ENCODE measurements around the gene ORC5.

Gene ORC5

DNA sequence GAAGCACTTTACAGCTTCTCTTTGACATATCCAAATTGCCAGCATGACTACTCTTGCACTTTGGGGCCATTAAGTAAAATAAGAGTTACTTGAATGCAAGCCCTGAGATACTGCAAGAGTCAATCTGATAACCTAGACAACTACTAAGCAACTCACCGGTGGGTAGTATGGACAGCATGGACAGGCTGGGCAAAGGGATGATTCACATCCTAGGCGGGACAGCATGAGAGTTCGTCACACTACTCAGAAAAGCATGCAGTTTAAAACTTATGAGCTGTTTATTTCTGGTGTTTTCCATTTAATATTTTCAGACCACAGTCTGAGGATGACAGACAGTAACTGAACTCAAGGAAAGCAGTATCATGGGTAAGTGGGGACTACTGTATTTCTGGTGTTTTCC lies 84.0 kb downstream of the ORC5 start:
- no peak overlapping the region for H2AFZ ChIP-seq (ENCODE audit: low read depth, low read length)
- no peak overlapping the region for H3K4me3 ChIP-seq (ENCODE audit: insufficient read depth in 1 of 2, low read depth in 1 of 2, low read length in 2 of 2)
- no peak overlapping the region for H2AK5ac ChIP-seq (ENCODE audit: low read length, severe bottlenecking)
- H2BK5ac ChIP-seq (ENCODE audit: low read depth, low read length, poor library complexity, severe bottlenecking), result no peak overlapping the region
- H2BK15ac ChIP-seq (ENCODE audit: low read depth, poor library complexity, severe bottlenecking), result no peak overlapping the region
- no peak overlapping the region for H3K14ac ChIP-seq (ENCODE audit: low read length in 2 of 2)
- no peaks in the 10 kb centered on the region for H3K4me1 ChIP-seq (ENCODE audit: control insufficient read depth, insufficient read depth, low read depth, low read length)
- WGBS, result 39% methylated on average over 3 of the region's 3 CpGs
- no peak overlapping the region for H3K4me2 ChIP-seq (ENCODE audit: low read length, poor library complexity, severe bottlenecking)
- no peak overlapping the region for H2BK12ac ChIP-seq (ENCODE audit: low read length in 2 of 2)
- H4K8ac ChIP-seq (ENCODE audit: low read length), result no peak overlapping the region
- H3K23ac ChIP-seq (ENCODE audit: low read length in 2 of 2), result no peak overlapping the region
- no peak overlapping the region for H4K91ac ChIP-seq (ENCODE audit: low read length)
- no peak overlapping the region for H3K18ac ChIP-seq (ENCODE audit: low read depth in 1 of 2, low read length in 2 of 2)
- H3K27ac ChIP-seq (ENCODE audit: low read length, poor library complexity, severe bottlenecking), result no peak overlapping the region
- peaks cover 3% of the 10 kb centered on the region for H3K9me3 ChIP-seq (ENCODE audit: control insufficient read depth, low read length)
- H3K27me3 ChIP-seq (ENCODE audit: control insufficient read depth in 1 of 2, insufficient read depth in 1 of 2, low read length in 2 of 2), result no peaks in the 10 kb centered on the region
- H3K9ac ChIP-seq (ENCODE audit: low read length), result no peak overlapping the region
- peak; percentile 16 for DNase-seq
- H3K4ac ChIP-seq (ENCODE audit: low read depth in 1 of 2, low read length in 2 of 2), result no peak overlapping the region
- H3K36me3 ChIP-seq (ENCODE audit: control insufficient read depth in 1 of 2, insufficient read depth in 2 of 2, low read depth in 1 of 2, low read length in 2 of 2), result peaks cover 7 to 24% of the 10 kb centered on the region in 2 experiments
- H2BK120ac ChIP-seq (ENCODE audit: low read depth, low read length), result no peak overlapping the region
- H3K79me1 ChIP-seq (replicated peaks; ENCODE audit: low read length, poor library complexity, severe bottlenecking), result no peaks in the 10 kb centered on the region

GRCh38 chr7:104113788-104114187 lies 94.0 kb downstream of the ORC5 start:
- no peak overlapping the region for H3K4me3 ChIP-seq (ENCODE audit: insufficient read depth in 1 of 2, low read depth in 1 of 2, low read length in 2 of 2)
- H3K9me3 ChIP-seq (ENCODE audit: control insufficient read depth, low read length), result no peaks in the 10 kb centered on the region
- H3K4me2 ChIP-seq (ENCODE audit: low read length, poor library complexity, severe bottlenecking), result no peak overlapping the region
- no peak overlapping the region for H4K91ac ChIP-seq (ENCODE audit: low read length)
- no peak for DNase-seq
- H3K27ac ChIP-seq (ENCODE audit: low read length, poor library complexity, severe bottlenecking), result no peak overlapping the region
- WGBS, result 97% methylated on average over 2 of the region's 2 CpGs
- no peaks in the 10 kb centered on the region for H3K36me3 ChIP-seq (ENCODE audit: control insufficient read depth in 1 of 2, insufficient read depth in 2 of 2, low read depth in 1 of 2, low read length in 2 of 2)
- H3K23ac ChIP-seq (ENCODE audit: low read length in 2 of 2), result no peak overlapping the region
- no peak overlapping the region for H2BK120ac ChIP-seq (ENCODE audit: low read depth, low read length)
- no peak overlapping the region for H2AFZ ChIP-seq (ENCODE audit: low read depth, low read length)
- H3K4me1 ChIP-seq (ENCODE audit: control insufficient read depth, insufficient read depth, low read depth, low read length), result no peaks in the 10 kb centered on the region
- no peak overlapping the region for H3K9ac ChIP-seq (ENCODE audit: low read length)
- H2BK5ac ChIP-seq (ENCODE audit: low read depth, low read length, poor library complexity, severe bottlenecking), result no peak overlapping the region
- H2AK5ac ChIP-seq (ENCODE audit: low read length, severe bottlenecking), result no peak overlapping the region
- no peak overlapping the region for H2BK15ac ChIP-seq (ENCODE audit: low read depth, poor library complexity, severe bottlenecking)
- no peak overlapping the region for H4K8ac ChIP-seq (ENCODE audit: low read length)
- no peak overlapping the region for H2BK12ac ChIP-seq (ENCODE audit: low read length in 2 of 2)
- no peak overlapping the region for H3K4ac ChIP-seq (ENCODE audit: low read depth in 1 of 2, low read length in 2 of 2)
- H3K79me1 ChIP-seq (replicated peaks; ENCODE audit: low read length, poor library complexity, severe bottlenecking), result no peaks in the 10 kb centered on the region
- H3K27me3 ChIP-seq (ENCODE audit: control insufficient read depth in 1 of 2, insufficient read depth in 1 of 2, low read length in 2 of 2), result no peaks in the 10 kb centered on the region
- H3K18ac ChIP-seq (ENCODE audit: low read depth in 1 of 2, low read length in 2 of 2), result no peak overlapping the region
- no peak overlapping the region for H3K14ac ChIP-seq (ENCODE audit: low read length in 2 of 2)

GRCh38 chr7:104112623-104113022 lies 95.2 kb downstream of the ORC5 start:
- H3K4me3 ChIP-seq (ENCODE audit: insufficient read depth in 1 of 2, low read depth in 1 of 2, low read length in 2 of 2), result no peak overlapping the region
- H3K27ac ChIP-seq (ENCODE audit: low read length, poor library complexity, severe bottlenecking), result no peak overlapping the region
- H2BK15ac ChIP-seq (ENCODE audit: low read depth, poor library complexity, severe bottlenecking), result no peak overlapping the region
- no peaks in the 10 kb centered on the region for H3K9me3 ChIP-seq (ENCODE audit: control insufficient read depth, low read length)
- no peak overlapping the region for H4K91ac ChIP-seq (ENCODE audit: low read length)
- no peaks in the 10 kb centered on the region for H3K36me3 ChIP-seq (ENCODE audit: control insufficient read depth in 1 of 2, insufficient read depth in 2 of 2, low read depth in 1 of 2, low read length in 2 of 2)
- no peak for DNase-seq
- H3K79me1 ChIP-seq (replicated peaks; ENCODE audit: low read length, poor library complexity, severe bottlenecking), result no peaks in the 10 kb centered on the region
- H2BK12ac ChIP-seq (ENCODE audit: low read length in 2 of 2), result no peak overlapping the region
- H2BK5ac ChIP-seq (ENCODE audit: low read depth, low read length, poor library complexity, severe bottlenecking), result no peak overlapping the region
- WGBS, result 63% methylated on average over 1 of the region's 1 CpG
- H4K8ac ChIP-seq (ENCODE audit: low read length), result no peak overlapping the region
- H3K4me2 ChIP-seq (ENCODE audit: low read length, poor library complexity, severe bottlenecking), result no peak overlapping the region
- H3K9ac ChIP-seq (ENCODE audit: low read length), result no peak overlapping the region
- no peak overlapping the region for H3K18ac ChIP-seq (ENCODE audit: low read depth in 1 of 2, low read length in 2 of 2)
- H2AK5ac ChIP-seq (ENCODE audit: low read length, severe bottlenecking), result no peak overlapping the region
- H3K27me3 ChIP-seq (ENCODE audit: control insufficient read depth in 1 of 2, insufficient read depth in 1 of 2, low read length in 2 of 2), result no peaks in the 10 kb centered on the region
- H3K23ac ChIP-seq (ENCODE audit: low read length in 2 of 2), result no peak overlapping the region
- no peak overlapping the region for H2AFZ ChIP-seq (ENCODE audit: low read depth, low read length)
- H3K4ac ChIP-seq (ENCODE audit: low read depth in 1 of 2, low read length in 2 of 2), result no peak overlapping the region
- no peak overlapping the region for H2BK120ac ChIP-seq (ENCODE audit: low read depth, low read length)
- no peak overlapping the region for H3K14ac ChIP-seq (ENCODE audit: low read length in 2 of 2)
- H3K4me1 ChIP-seq (ENCODE audit: control insufficient read depth, insufficient read depth, low read depth, low read length), result no peaks in the 10 kb centered on the region

DNA sequence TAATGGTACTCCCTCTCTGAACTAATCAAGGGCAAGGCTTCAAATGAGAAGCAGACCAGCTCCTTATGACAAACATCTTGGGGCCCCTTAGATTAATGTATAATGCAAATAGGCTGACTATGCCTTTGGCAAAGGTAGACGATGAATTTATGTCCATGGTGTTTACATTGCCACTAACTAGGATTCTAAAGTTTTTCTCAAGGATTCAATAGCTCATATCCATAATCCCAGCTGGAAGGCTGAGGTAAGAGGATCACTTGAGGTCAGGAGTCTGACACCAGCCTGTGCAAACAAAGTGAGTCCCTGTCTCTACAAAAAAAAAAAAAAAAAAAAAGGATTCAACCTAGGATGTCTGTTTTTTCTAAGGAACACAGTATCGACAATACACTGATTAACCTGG lies 96.5 kb downstream of the ORC5 start:
- Histone ChIP-seq H3K36me3 (ENCODE audit: control insufficient read depth in 1 of 2, insufficient read depth in 2 of 2, low read depth in 1 of 2, low read length in 2 of 2) (no peaks in the 10 kb centered on the region), H3K4ac (ENCODE audit: low read depth in 1 of 2, low read length in 2 of 2) (no peak overlapping the region), H3K4me2 (ENCODE audit: low read length, poor library complexity, severe bottlenecking) (no peak overlapping the region), H3K4me3 (ENCODE audit: insufficient read depth in 1 of 2, low read depth in 1 of 2, low read length in 2 of 2) (no peak overlapping the region), H2AFZ (ENCODE audit: low read depth, low read length) (no peak overlapping the region), H3K9me3 (ENCODE audit: control insufficient read depth, low read length) (no peaks in the 10 kb centered on the region), H3K79me1 (replicated peaks; ENCODE audit: low read length, poor library complexity, severe bottlenecking) (no peaks in the 10 kb centered on the region), H4K8ac (ENCODE audit: low read length) (no peak overlapping the region), H4K91ac (ENCODE audit: low read length) (no peak overlapping the region), H3K23ac (ENCODE audit: low read length in 2 of 2) (no peak overlapping the region), H2AK5ac (ENCODE audit: low read length, severe bottlenecking) (no peak overlapping the region), H3K27me3 (ENCODE audit: control insufficient read depth in 1 of 2, insufficient read depth in 1 of 2, low read length in 2 of 2) (no peaks in the 10 kb centered on the region), H3K4me1 (ENCODE audit: control insufficient read depth, insufficient read depth, low read depth, low read length) (no peaks in the 10 kb centered on the region), H2BK15ac (ENCODE audit: low read depth, poor library complexity, severe bottlenecking) (no peak overlapping the region), H3K9ac (ENCODE audit: low read length) (no peak overlapping the region), H3K27ac (ENCODE audit: low read length, poor library complexity, severe bottlenecking) (no peak overlapping the region), H3K14ac (ENCODE audit: low read length in 2 of 2) (no peak overlapping the region), H2BK120ac (ENCODE audit: low read depth, low read length) (no peak overlapping the region), H2BK5ac (ENCODE audit: low read depth, low read length, poor library complexity, severe bottlenecking) (no peak overlapping the region), H3K18ac (ENCODE audit: low read depth in 1 of 2, low read length in 2 of 2) (no peak overlapping the region), H2BK12ac (ENCODE audit: low read length in 2 of 2) (no peak overlapping the region)
- no peak for DNase-seq
- 60% methylated on average over 1 of the region's 2 CpGs for WGBS
